Stimulated activated CD4-positive, alpha-beta T cell treated with anti-CD3 and anti-CD28 coated beads, Interleukin-4, amount 100 ng/mL, for 24 hours (primary cell): Measurements from ENCODE around the gene FSD1L.
"Not testable (repeated sequence)": the region's sequence is repeated elsewhere in the genome, so short reads cannot be mapped to it uniquely, and the experiment has no call there.

Source experiments
- DNase-seq: peaks from one replicate; pipeline ENCODE4 v3.0.0-alpha.2; 2020

The FSD1L gene

GRCh38 chr9:105579952-105580351, 132.1 kb downstream of the FSD1L start:
- not testable (repeated sequence) for DNase-seq

GRCh38 chr9:105581550-105581949, 133.7 kb downstream of the FSD1L start:
- not testable (repeated sequence) for DNase-seq

GRCh38 chr9:105593145-105593544, 145.3 kb downstream of the FSD1L start:
- DNase-seq, result no peak
